Trophoblast cell (in vitro differentiated cells and primary cell): ENCODE measurements around the gene TMPO.
"Not testable (repeated sequence)": the region's sequence is repeated elsewhere in the genome, so short reads cannot be mapped to it uniquely, and the experiment has no call there.

Experiments
- DNase-seq, 2 donors: peaks; one replicate each; pipeline ENCODE4 v3.0.0-alpha.2; 2016
- H2AFZ ChIP-seq: 2 replicates; pipeline ENCODE4 v1.6.1; 2013; ENCODE audit warnings: low read length, moderate library complexity, mild to moderate bottlenecking; ENCODE audit not compliant: insufficient read depth, poor library complexity
- H2AK5ac ChIP-seq: 2 replicates; pipeline ENCODE4 v1.6.1; 2013; ENCODE audit warnings: mild to moderate bottlenecking, low read length
- H2BK120ac ChIP-seq: 2 replicates; pipeline ENCODE4 v1.6.1; 2013; ENCODE audit warnings: low read length, mild to moderate bottlenecking, moderate library complexity; ENCODE audit not compliant: insufficient read depth, poor library complexity
- H2BK12ac ChIP-seq: 2 replicates; pipeline ENCODE4 v1.6.1; 2013; ENCODE audit warnings: mild to moderate bottlenecking, low read length, moderate library complexity
- H2BK5ac ChIP-seq: 2 replicates; pipeline ENCODE4 v1.6.1; 2013; ENCODE audit warnings: low read length, low read depth, moderate library complexity, mild to moderate bottlenecking; ENCODE audit not compliant: poor library complexity
- H3K14ac ChIP-seq: 2 replicates; pipeline ENCODE4 v1.6.1; 2013; ENCODE audit warnings: mild to moderate bottlenecking, low read length
- H3K18ac ChIP-seq: 2 replicates; pipeline ENCODE4 v1.6.1; 2013; ENCODE audit warnings: mild to moderate bottlenecking, low read length
- H3K23ac ChIP-seq: 2 replicates; pipeline ENCODE4 v1.6.1; 2013; ENCODE audit warnings: low read length
- H3K27ac ChIP-seq: 2 replicates; pipeline ENCODE4 v1.5.1; 2013; ENCODE audit warnings: low read depth, mild to moderate bottlenecking, inconsistent platforms, low read length, moderate library complexity
- H3K27me3 ChIP-seq: 2 replicates; pipeline ENCODE4 v1.6.1; 2013; ENCODE audit warnings: inconsistent platforms, mild to moderate bottlenecking, low read length, moderate library complexity; ENCODE audit not compliant: insufficient read depth
- H3K36me3 ChIP-seq, 2 experiments: 1 replicate in 1 of 2; 2 replicates in 1 of 2; pipeline ENCODE4 v1.6.1; 2013; ENCODE audit warnings: low read length in 2 of 2, mild to moderate bottlenecking in 2 of 2, moderate library complexity in 1 of 2; ENCODE audit not compliant: insufficient read depth in 2 of 2, control insufficient read depth in 1 of 2
- H3K4ac ChIP-seq: 2 replicates; pipeline ENCODE4 v1.6.1; 2013; ENCODE audit warnings: low read depth, mild to moderate bottlenecking, low read length, moderate library complexity
- H3K4me1 ChIP-seq, 2 experiments: 1 replicate in 1 of 2; 2 replicates in 1 of 2; pipeline ENCODE4 v1.6.1; 2013; ENCODE audit warnings: low read length in 2 of 2, mild to moderate bottlenecking in 2 of 2, moderate library complexity in 1 of 2; ENCODE audit not compliant: insufficient read depth in 2 of 2, control insufficient read depth in 1 of 2
- H3K4me2 ChIP-seq: 2 replicates; pipeline ENCODE4 v1.6.1; 2013; ENCODE audit warnings: inconsistent platforms, mild to moderate bottlenecking, low read length, moderate library complexity
- H3K4me3 ChIP-seq: 2 replicates; pipeline ENCODE4 v1.5.1; 2013; ENCODE audit warnings: mild to moderate bottlenecking, low read depth, low read length, inconsistent platforms
- H3K79me1 ChIP-seq: one replicate; pipeline ENCODE4 v1.6.1; 2013; ENCODE audit warnings: low read length
- H3K79me2 ChIP-seq: 2 replicates; pipeline ENCODE4 v1.6.1; 2013; ENCODE audit warnings: low read length, mild to moderate bottlenecking; ENCODE audit not compliant: control insufficient read depth, insufficient read depth, poor library complexity
- H3K9ac ChIP-seq: 2 replicates; pipeline ENCODE4 v1.6.1; 2013; ENCODE audit warnings: mild to moderate bottlenecking, low read length
- H3K9me3 ChIP-seq: 2 replicates; pipeline ENCODE4 v1.6.1; 2013; ENCODE audit warnings: low read depth, mild to moderate bottlenecking, control low read depth, inconsistent platforms, low read length; ENCODE audit not compliant: insufficient read depth
- H4K12ac ChIP-seq: 2 replicates; pipeline ENCODE4 v1.6.1; 2013; ENCODE audit warnings: low read depth, mild to moderate bottlenecking, low read length, moderate library complexity
- H4K8ac ChIP-seq: 2 replicates; pipeline ENCODE4 v1.6.1; 2013; ENCODE audit warnings: low read depth, mild to moderate bottlenecking, low read length, moderate library complexity
- H4K91ac ChIP-seq: one replicate; pipeline ENCODE4 v1.6.1; 2013; ENCODE audit warnings: low read depth, mild to moderate bottlenecking, low read length, moderate library complexity
- WGBS: extraction: QIAGEN DNeasy Blood & Tissue Kit; methylation state at CpG from one replicate; pipeline ENCODE4 v1.1.7; 2013; ENCODE audit warnings: missing lambda C conversion rate; ENCODE audit not compliant: insufficient read length, insufficient coverage; ENCODE audit errors: extremely low coverage; 5-methylcytosine and 5-hydroxymethylcytosine counted together

Gene TMPO

DNA sequence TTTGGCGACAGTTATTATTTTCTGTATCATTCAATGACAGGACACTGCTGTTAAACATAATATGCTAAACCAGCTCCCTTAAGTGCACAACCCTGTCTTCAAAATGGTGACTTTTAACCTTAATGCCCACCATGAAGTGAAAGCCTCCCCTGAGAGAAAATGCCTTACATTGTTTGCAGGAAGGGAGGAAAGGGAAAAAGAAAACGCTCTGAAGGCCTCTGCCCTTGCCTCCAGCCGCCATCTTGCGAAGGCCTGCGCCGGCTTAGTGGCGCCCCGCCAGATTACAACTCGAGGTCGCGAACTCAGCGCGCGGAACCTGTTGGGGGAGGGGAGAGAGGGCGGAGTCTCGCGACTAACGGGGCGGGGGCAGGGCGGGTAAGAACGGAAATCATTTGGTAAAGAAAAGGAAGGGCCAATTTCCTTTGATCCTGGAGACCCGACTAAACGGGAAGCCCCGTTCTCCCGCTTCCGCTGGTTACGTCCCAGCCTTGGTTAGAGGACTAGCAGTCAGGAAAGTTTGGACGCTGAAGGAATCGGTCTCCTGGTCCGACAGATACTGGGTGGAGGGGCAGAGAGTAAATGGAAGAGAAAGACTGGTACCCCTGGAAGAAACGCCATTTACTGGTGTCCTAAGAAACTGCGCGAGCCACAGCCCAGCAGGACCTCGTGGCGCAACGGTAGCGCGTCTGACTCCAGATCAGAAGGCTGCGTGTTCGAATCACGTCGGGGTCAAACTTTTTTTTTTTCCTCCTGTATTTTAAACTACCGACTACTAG is 11.6 kb upstream of the TMPO start:
- no peak overlapping the region for H3K23ac ChIP-seq
- H2AK5ac ChIP-seq: no peak overlapping the region
- peak overlapping the region; percentile 74 for H2BK5ac ChIP-seq
- no peak overlapping the region for H3K4ac ChIP-seq
- H3K36me3 ChIP-seq: no peaks in the 10 kb centered on the region
- H4K8ac ChIP-seq: peak overlapping the region; percentile 82
- H2AFZ ChIP-seq: peak overlapping the region; percentile 73
- H3K4me2 ChIP-seq: peak overlapping the region; percentile 62
- peak overlapping the region; percentile 56 for H4K91ac ChIP-seq
- H4K12ac ChIP-seq: peak overlapping the region; percentile 65
- H3K9ac ChIP-seq: peak overlapping the region; percentile 59
- H3K4me3 ChIP-seq: peak overlapping the region; percentile 76
- no peaks in the 10 kb centered on the region for H3K4me1 ChIP-seq
- peak overlapping the region; percentile 90 for H3K27ac ChIP-seq
- WGBS: no CpG with 5 or more reads among the region's 43 CpGs
- peaks cover 2% of the 10 kb centered on the region for H3K79me2 ChIP-seq
- peak overlapping the region; percentile 36 for H3K14ac ChIP-seq
- no peaks in the 10 kb centered on the region for H3K27me3 ChIP-seq
- peak overlapping the region; percentile 74 for H2BK120ac ChIP-seq
- H3K18ac ChIP-seq: no peak overlapping the region
- no peak overlapping the region for H2BK12ac ChIP-seq
- peak; percentile 88 to 95 for DNase-seq
- H3K9me3 ChIP-seq: no peaks in the 10 kb centered on the region
- peaks cover 8% of the 10 kb centered on the region for H3K79me1 ChIP-seq

GRCh38 chr12:98504368-98504617 is 11.1 kb upstream of the TMPO start:
- no peak overlapping the region for H3K4me2 ChIP-seq
- H3K9me3 ChIP-seq: no peaks in the 10 kb centered on the region
- peaks cover 8% of the 10 kb centered on the region for H3K79me1 ChIP-seq
- no peak overlapping the region for H3K9ac ChIP-seq
- H2BK12ac ChIP-seq: no peak overlapping the region
- H4K8ac ChIP-seq: no peak overlapping the region
- H3K4ac ChIP-seq: no peak overlapping the region
- H3K79me2 ChIP-seq: peaks cover 2% of the 10 kb centered on the region
- no peak overlapping the region for H3K23ac ChIP-seq
- H3K27ac ChIP-seq: no peak overlapping the region
- H3K36me3 ChIP-seq: no peaks in the 10 kb centered on the region
- WGBS: no CpG with 5 or more reads among the region's 3 CpGs
- no peaks in the 10 kb centered on the region for H3K4me1 ChIP-seq
- no peak overlapping the region for H4K12ac ChIP-seq
- H2AK5ac ChIP-seq: no peak overlapping the region
- H4K91ac ChIP-seq: no peak overlapping the region
- H2AFZ ChIP-seq: no peak overlapping the region
- no peak overlapping the region for H2BK120ac ChIP-seq
- H3K4me3 ChIP-seq: no peak overlapping the region
- H2BK5ac ChIP-seq: no peak overlapping the region
- DNase-seq: no peak
- no peaks in the 10 kb centered on the region for H3K27me3 ChIP-seq
- H3K18ac ChIP-seq: no peak overlapping the region
- H3K14ac ChIP-seq: no peak overlapping the region

- Histone ChIP-seq H3K79me1 (no peaks in the 10 kb centered on the region), H2BK120ac (no peak overlapping the region), H3K18ac (no peak overlapping the region), H3K27ac (no peak overlapping the region), H2BK12ac (no peak overlapping the region), H3K79me2 (no peaks in the 10 kb centered on the region), H3K4ac (no peak overlapping the region), H3K4me3 (no peak overlapping the region), H3K14ac (no peak overlapping the region), H3K4me1 (no peaks in the 10 kb centered on the region), H2AFZ (no peak overlapping the region), H4K91ac (no peak overlapping the region), H3K9ac (no peak overlapping the region), H3K36me3 (no peaks in the 10 kb centered on the region), H4K12ac (no peak overlapping the region), H2AK5ac (no peak overlapping the region), H4K8ac (no peak overlapping the region), H3K27me3 (no peaks in the 10 kb centered on the region), H3K9me3 (no peaks in the 10 kb centered on the region), H3K23ac (no peak overlapping the region), H2BK5ac (no peak overlapping the region), H3K4me2 (no peak overlapping the region)
- peak in 1 of 2 donors; percentile 76 for DNase-seq
- no CpG with 5 or more reads among the region's 2 CpGs for WGBS
These were observed 6.3 kb upstream of the TMPO start for GRCh38 chr12:98509063-98509462.

DNA sequence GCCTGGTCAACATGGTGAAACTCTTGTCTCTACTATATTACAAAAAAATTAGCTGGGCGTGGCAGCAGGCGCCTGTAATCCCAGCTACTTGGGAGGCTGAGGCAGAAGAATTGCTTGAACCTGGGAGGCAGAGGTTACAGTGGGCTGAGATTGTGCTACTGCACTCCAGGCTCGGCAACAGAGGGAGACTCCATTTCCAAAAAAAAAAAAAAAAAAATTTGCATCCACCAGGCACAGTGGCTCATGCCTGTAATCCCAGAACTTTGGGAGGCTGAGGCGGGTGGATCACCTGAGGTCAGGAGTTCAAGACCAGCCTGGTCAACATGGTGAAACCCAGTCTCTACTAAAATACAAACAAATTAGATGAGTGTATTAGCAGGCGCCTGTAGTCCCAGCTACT is 3.6 kb upstream of the TMPO start:
- H2BK12ac ChIP-seq, H3K4me3 ChIP-seq, H2AK5ac ChIP-seq, H2BK5ac ChIP-seq, H3K9me3 ChIP-seq, H3K14ac ChIP-seq, H3K4ac ChIP-seq, H3K23ac ChIP-seq, H2BK120ac ChIP-seq, H2AFZ ChIP-seq, H3K36me3 ChIP-seq, H4K12ac ChIP-seq, H3K9ac ChIP-seq, H4K8ac ChIP-seq, H3K18ac ChIP-seq, H4K91ac ChIP-seq, H3K4me2 ChIP-seq, H3K27me3 ChIP-seq, H3K4me1 ChIP-seq, DNase-seq, H3K27ac ChIP-seq: not testable (repeated sequence)
- Histone ChIP-seq H3K79me2 (peaks cover 15% of the 10 kb centered on the region), H3K79me1 (peaks cover 16% of the 10 kb centered on the region)
- no CpG with 5 or more reads among the region's 5 CpGs for WGBS
